Stomach (tissue), 9 donors: ENCODE results near the gene EXOSC7. TPM values are rescaled to one million over a fixed set of nuclear protein-coding genes. Genes with fewer than 3 reads are reported as not detected.

Experiments
- DNase-seq, 2 donors: peaks; one replicate each; pipeline versions ENCODE4 v3.0.0 to v3.0.0-alpha.2; 2013 to 2019
- H3K27ac ChIP-seq, 5 donors: fragments of 200-600 bp in 4 of 5; sonication (generic) in 4 of 5; one replicate each; pipeline ENCODE4 v1.5.1; 2013 to 2019; ENCODE audit warnings: mild to moderate bottlenecking in 1 of 5, moderate library complexity in 1 of 5
- H3K27me3 ChIP-seq, 3 donors: fragments of 200-600 bp; sonication (generic); one replicate each; pipeline ENCODE4 v1.5.1; 2017 to 2019; ENCODE audit warnings: mixed run types in 1 of 3
- H3K36me3 ChIP-seq, 4 donors: fragments of 200-600 bp; sonication (generic); 1 replicate in 3 of 4; 2 replicates in 1 of 4; pipeline ENCODE4 v1.5.1; 2016 to 2019
- H3K4me1 ChIP-seq, 4 donors: fragments of 200-600 bp; sonication (generic); one replicate each; pipeline ENCODE4 v1.5.1; 2016 to 2019
- H3K4me3 ChIP-seq, 4 donors: fragments of 200-600 bp; sonication (generic) in 3 of 4; one replicate each; pipeline ENCODE4 v1.5.1; 2016 to 2019; ENCODE audit warnings: mild to moderate bottlenecking in 1 of 4
- H3K9me3 ChIP-seq, 4 donors: fragments of 200-600 bp; sonication (generic); one replicate each; pipeline ENCODE4 v1.5.1; 2016 to 2019
- EP300 ChIP-seq: sonication (generic); formaldehyde crosslinking; IDR thresholded peaks from one replicate; pipeline ENCODE4 v1.6.1; 2017; ENCODE audit warnings: antibody characterized with exemption
- POLR2A ChIP-seq, 4 donors: fragments of 450-650 bp; IDR thresholded peaks; one replicate each; pipeline ENCODE4 v1.6.1; 2016; ENCODE audit warnings: antibody characterized with exemption in 4 of 4, control low read depth in 2 of 4, mild to moderate bottlenecking in 1 of 4, moderate library complexity in 1 of 4
- POLR2AphosphoS5 ChIP-seq, 3 donors: sonication (generic); formaldehyde crosslinking; IDR thresholded peaks; one replicate each; pipeline ENCODE4 v1.6.1; 2016; ENCODE audit warnings: antibody characterized with exemption in 3 of 3
- WGBS, 5 donors: extraction: QIAGEN DNeasy Blood & Tissue Kit in 3 of 5; methylation state at CpG; one replicate each; pipeline versions ENCODE4 v1.1.5 to v1.1.7; 2013 to 2018; 5-methylcytosine and 5-hydroxymethylcytosine counted together
- intact Hi-C: fragments of 100-400 bp; cut with DNase I; formaldehyde crosslinking; loops from one replicate; pipeline ENCODE4 v1.15.1; 2023; ENCODE audit warnings: low total_unique reads
- polyA plus RNA-seq, 3 donors: library from polyadenylated mRNA; stranded (reverse); fragments of 200-250 nt; gene quantifications; one replicate each; pipeline ENCODE4 v1.2.3, GENCODE V29; 2013
- total RNA-seq, 5 donors: library from RNA; depleted of rRNA; stranded (reverse); fragments of >200 nt; gene quantifications; one replicate each; pipeline versions ENCODE4 v1.1.0 to v1.2.3, GENCODE V29; 2014 to 2016
- TF ChIP-seq, protein P1 (sequence below), 7 experiments: fragments of 450-650 bp in 4 of 7; fragments of 200-600 bp in 3 of 7; sonication (generic) in 3 of 7; IDR thresholded peaks; one replicate each; pipeline ENCODE4 v1.5.1; 2016 to 2019; ENCODE audit warnings: antibody characterized with exemption in 7 of 7, control low read depth in 2 of 7, mild to moderate bottlenecking in 1 of 7
- donor health status: healthy with polysubstance abuse.
- donor health status: Bipolar disorder and iron deficiency.
- donor health status: healthy.

The EXOSC7 gene
- total and polyA plus RNA-seq, 8 donors = 29.5 to 57.4 (median 42.6) TPM

DNA sequence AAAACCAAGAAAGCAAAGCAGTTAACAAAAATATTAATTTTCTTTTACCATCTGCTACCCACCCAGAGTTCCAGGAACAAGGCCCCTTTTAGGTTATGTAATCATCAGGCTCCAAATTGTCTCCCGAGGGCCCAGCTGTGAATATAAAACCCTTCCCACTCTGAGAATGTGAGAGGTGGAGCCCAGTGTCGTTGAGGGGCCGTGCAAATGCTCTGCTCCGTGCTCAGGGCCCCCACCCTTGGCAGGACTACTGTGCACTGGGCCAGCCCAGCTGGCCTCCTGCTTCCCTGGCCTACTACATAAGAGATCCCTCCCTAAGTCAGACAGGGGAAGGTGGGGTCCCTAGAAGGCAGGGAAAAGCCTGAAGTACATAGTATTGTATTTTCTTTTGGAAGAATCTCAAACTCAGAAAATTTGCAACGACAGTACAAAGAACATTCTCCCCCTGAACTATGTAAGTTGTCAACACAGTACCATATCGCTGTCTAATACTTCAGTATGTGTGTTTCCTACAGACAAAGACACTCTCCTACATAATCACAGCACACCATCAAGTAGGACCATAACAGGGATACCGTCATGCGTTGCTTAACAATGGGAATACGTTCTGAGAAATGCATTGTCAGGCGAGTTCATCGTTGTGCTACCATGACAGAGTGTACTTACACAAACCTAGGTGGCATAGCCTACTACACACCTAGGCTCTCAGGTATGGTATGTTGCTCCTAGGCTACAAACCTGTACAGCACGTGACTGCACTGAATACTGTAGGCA is 45.7 kb downstream of the EXOSC7 start:
- intact Hi-C loops = no loop called here

DNA sequence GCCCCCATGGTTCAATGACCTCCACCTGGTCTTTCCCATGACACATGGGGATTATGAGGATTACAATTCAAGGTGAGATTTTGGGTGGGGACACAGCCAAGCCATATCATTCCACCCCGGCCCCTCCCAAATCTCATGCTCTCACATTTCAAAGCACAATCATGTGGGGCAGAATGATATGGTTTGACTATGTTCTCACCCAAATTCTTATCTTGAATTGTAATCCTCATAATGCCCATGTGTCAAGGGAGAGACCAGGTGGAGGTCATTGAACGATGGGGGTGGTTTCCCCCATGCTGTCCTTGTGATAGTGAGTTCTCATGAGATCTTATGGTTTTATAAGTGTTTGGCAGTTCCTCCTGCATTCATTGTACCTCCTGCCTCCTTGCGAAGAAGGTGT is 47.6 kb downstream of the EXOSC7 start:
- DNase-seq = no peak
- TF ChIP-seq, protein P1, sequence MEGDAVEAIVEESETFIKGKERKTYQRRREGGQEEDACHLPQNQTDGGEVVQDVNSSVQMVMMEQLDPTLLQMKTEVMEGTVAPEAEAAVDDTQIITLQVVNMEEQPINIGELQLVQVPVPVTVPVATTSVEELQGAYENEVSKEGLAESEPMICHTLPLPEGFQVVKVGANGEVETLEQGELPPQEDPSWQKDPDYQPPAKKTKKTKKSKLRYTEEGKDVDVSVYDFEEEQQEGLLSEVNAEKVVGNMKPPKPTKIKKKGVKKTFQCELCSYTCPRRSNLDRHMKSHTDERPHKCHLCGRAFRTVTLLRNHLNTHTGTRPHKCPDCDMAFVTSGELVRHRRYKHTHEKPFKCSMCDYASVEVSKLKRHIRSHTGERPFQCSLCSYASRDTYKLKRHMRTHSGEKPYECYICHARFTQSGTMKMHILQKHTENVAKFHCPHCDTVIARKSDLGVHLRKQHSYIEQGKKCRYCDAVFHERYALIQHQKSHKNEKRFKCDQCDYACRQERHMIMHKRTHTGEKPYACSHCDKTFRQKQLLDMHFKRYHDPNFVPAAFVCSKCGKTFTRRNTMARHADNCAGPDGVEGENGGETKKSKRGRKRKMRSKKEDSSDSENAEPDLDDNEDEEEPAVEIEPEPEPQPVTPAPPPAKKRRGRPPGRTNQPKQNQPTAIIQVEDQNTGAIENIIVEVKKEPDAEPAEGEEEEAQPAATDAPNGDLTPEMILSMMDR (IDR thresholded peaks at IDR 0.05) = no peak
- TF ChIP-seq POLR2A (IDR thresholded peaks at IDR 0.05) = no peak
- TF ChIP-seq EP300 = no peak
- TF ChIP-seq POLR2AphosphoS5 (IDR thresholded peaks at IDR 0.05) = no peak
- Histone ChIP-seq H3K4me1 (peaks cover 17 to 40% (median 27%) of the 10 kb centered on the region in 4 donors), H3K36me3 (no peaks in the 10 kb centered on the region), H3K4me3 (no peak overlapping the region), H3K9me3 (no peaks in the 10 kb centered on the region), H3K27me3 (no peaks in the 10 kb centered on the region), H3K27ac (no peak overlapping the region)
- intact Hi-C loops = no loop called here
- WGBS, 5 donors = 39 to 67% (median 50%) methylated on average over 3 of the region's 3 CpGs

More for the DNA sequence above, 45.7 kb downstream of the EXOSC7 start:
- peaks cover 14 to 40% (median 19%) of the 10 kb centered on the region in 4 donors for H3K4me1 ChIP-seq
- H3K27ac ChIP-seq = peak overlapping the region in 1 of 5 donors; percentile 32
- no peaks in the 10 kb centered on the region for H3K9me3 ChIP-seq
- H3K27me3 ChIP-seq = no peaks in the 10 kb centered on the region
- TF ChIP-seq POLR2AphosphoS5 (IDR thresholded peaks at IDR 0.05) (no peak), EP300 (no peak), POLR2A (IDR thresholded peaks at IDR 0.05) (no peak)
- TF ChIP-seq, protein P1 (IDR thresholded peaks at IDR 0.05) = no peak
- DNase-seq = peak in 1 of 2 donors; percentile 81
- no peak overlapping the region for H3K4me3 ChIP-seq
- WGBS, 5 donors = 54 to 70% (median 63%) methylated on average over 12 of the region's 12 CpGs
- H3K36me3 ChIP-seq = no peaks in the 10 kb centered on the region

DNA sequence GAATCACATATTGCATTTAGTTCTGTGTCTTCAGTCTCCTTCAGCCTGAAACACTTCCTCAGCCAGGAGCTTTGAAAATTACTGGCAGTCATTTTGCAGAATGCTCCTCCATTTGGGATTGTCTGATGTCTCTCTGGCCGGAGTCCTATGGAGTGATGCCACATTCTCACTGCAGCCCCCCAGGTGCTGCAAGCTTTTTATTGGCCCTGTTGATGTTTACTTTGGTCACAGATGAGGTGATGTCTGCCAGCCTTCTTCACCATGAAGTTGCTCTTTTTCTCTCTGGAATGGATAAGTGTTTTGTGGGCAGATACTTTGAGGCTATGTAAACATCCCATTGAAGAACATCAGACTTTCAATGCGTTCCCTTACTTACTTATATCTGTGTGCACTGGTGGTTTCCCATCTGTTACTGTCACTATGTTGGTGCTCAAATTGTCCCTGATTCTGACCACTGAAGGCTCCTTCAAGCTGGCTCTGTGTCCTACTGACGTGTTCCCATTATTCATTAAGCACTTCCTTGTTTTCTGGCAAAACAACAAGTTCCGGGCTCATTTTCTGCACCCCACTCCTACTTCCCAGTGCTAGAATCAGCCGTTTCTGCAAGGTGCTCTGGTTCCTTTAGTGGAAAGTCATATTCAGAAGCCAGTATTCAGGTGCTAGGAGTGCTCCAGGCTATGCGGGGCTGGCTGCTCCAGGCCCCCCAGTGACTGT is 48.7 kb downstream of the EXOSC7 start:
- intact Hi-C loops = no loop called here
- DNase-seq = peak in 1 of 2 donors; percentile 30
- H3K4me3 ChIP-seq = no peak overlapping the region
- no peaks in the 10 kb centered on the region for H3K36me3 ChIP-seq
- TF ChIP-seq POLR2AphosphoS5 (IDR thresholded peaks at IDR 0.05) (no peak), EP300 (no peak), POLR2A (IDR thresholded peaks at IDR 0.05) (no peak)
- TF ChIP-seq, protein P1 (IDR thresholded peaks at IDR 0.05) = no peak
- H3K4me1 ChIP-seq = peaks cover 17 to 46% (median 30%) of the 10 kb centered on the region in 4 donors
- H3K27me3 ChIP-seq = no peaks in the 10 kb centered on the region
- H3K9me3 ChIP-seq = no peaks in the 10 kb centered on the region
- WGBS, 5 donors = 41 to 57% (median 42%) methylated on average over 6 of the region's 6 CpGs
- peak overlapping the region in 3 of 5 donors; percentile 59 to 62 (median 59) for H3K27ac ChIP-seq

DNA sequence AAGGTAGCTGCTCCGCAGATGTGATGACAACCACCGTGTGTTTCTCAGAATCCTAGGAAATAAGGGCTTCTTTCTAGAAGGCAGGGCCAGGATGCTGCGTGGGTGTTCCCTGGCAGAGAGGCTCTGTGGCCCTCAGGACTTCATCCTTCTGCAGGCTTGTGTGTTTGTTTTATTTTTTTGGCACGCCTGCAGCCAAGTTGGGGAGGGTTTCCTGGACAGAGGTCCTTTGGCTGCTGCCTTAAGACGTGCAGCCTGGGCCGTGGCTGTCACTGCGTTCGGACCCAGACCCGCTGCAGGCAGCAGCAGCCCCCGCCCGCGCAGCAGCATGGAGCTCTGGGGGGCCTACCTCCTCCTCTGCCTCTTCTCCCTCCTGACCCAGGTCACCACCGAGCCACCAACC is 50.0 kb downstream of the EXOSC7 start, which contains the start of gene CLEC3B:
CLEC3B (plus strand) TSS at position 266 of the 400 bp plus-strand sequence; CDS start at position 326, 60 bp downstream.
- intact Hi-C loops = no loop called here
- Histone ChIP-seq H3K36me3 (no peaks in the 10 kb centered on the region), H3K9me3 (no peaks in the 10 kb centered on the region), H3K27ac (peak within 1 kb of the TSS in 4 of 5 donors; percentile 44 to 62 (median 59)), H3K27me3 (no peaks in the 10 kb centered on the region), H3K4me3 (peak within 1 kb of the TSS; percentile 19 to 31 (median 22)), H3K4me1 (peaks cover 17 to 50% (median 30%) of the 10 kb centered on the region in 4 donors)
- DNase-seq = peak in 1 of 2 donors; percentile 80
- TF ChIP-seq POLR2AphosphoS5 (IDR thresholded peaks at IDR 0.05) (peak in 2 of 3 donors; percentile 8 to 39), POLR2A (IDR thresholded peaks at IDR 0.05) (no peak), EP300 (no peak)
- TF ChIP-seq, protein P1 (IDR thresholded peaks at IDR 0.05) = no peak
- 11 to 29% (median 22%) methylated on average over 13 of the region's 13 CpGs for WGBS, 5 donors
